OCI-LY3 (cell line): Measurements from ENCODE around the gene ALKBH7.

Experiments used
- CTCF ChIP-seq: fragments of 200-600, 300-600 bp; sonication (generic); IDR thresholded peaks from 2 replicates; pipeline ENCODE4 v1.5.1; 2014; ENCODE audit warnings: antibody characterized with exemption, low read length, low read depth
- EZH2phosphoT487 ChIP-seq: fragments of 200-600 bp; shearing (Covaris generic); IDR thresholded peaks from 2 replicates; pipeline ENCODE4 v1.6.1; 2018; ENCODE audit warnings: antibody characterized with exemption, mixed run types, low read depth

- TF ChIP-seq CTCF (no peak), EZH2phosphoT487 (no peak)
These were observed 11.8 kb downstream of the ALKBH7 start for GRCh38 chr19:6384381-6384780.
